GM19035 (cell line): ENCODE results near the gene SCG3.

Experiments
- ATAC-seq: cut with Tn5 transposase; IDR thresholded peaks from one replicate; pipeline ENCODE4 v1.9.1; 2021; ENCODE audit not compliant: unreplicated experiment

Gene SCG3

DNA sequence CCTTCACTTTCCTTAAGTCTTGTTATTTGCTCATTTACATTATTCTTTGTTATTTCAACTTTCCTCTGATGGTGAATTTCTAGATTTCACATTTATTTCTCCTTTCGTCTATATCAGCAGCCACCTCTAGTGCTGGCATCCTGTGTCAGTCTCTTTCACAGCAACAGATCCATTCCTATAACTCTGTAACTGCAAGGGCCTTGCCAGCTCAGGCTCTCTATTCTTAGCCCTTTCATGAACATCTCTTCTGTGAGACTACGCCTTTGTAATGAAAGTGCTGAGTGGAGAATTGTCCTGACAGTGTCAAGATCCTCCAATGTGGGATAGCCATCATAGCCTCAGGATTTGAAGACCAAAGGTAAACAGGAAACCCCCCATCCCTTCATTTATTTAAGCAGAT is 3.9 kb upstream of the SCG3 start:
- no peak for ATAC-seq

DNA sequence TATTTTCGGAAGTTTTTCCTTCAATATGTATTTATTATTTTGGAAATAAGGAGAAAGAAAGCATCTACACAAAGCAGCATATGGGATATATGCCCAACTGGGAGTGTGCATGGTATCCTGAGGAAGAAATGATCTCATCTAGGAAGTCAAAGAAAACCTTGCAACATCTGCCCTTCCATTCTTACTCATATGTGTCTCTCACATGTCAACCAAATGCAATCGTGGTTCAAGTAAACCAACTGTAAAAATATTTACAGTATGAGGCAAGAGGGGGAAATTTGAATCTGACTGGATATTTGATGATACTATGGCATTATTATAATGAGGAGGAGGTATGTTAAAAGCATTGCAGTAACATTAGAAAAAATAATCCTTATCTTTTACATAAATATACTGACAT is 3.2 kb upstream of the SCG3 start:
- no peak for ATAC-seq

DNA sequence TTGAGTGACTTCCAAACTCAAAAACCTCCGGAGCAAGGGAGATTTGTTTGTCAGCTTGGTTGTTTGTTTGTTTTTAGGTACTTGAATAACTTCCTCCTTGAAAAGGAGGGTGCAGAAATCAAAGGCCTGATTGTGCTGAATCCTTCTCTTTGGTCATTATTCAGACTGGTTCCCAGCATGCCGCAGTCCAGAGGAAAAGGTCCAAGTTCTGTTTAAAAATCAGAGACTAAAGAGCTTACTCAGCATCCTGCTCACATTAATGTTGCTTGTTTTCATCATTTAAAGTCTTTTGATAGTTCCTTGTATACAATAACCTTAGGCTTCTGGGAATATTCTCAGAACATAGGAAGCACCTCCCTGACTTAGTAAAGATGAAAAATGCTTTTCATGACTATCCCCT is 982 bp upstream of the SCG3 start:
- no peak for ATAC-seq

DNA sequence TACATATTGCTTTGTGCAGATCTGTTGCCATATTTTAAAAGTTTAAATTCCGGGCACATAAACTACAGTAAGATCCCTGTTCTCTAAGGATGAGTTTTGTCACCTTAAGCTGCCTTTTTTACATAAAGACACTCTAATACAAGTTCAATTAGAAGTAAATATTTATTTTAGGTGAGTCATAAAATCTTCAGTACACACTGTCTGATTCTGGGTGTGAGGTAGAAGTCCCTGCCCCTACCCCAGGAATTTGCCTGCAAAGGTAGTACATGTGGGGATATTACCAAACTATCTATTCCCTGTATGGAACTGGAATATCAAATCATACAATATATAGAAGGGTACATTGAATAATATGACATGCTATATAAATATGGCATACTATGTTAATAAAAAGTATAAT is 6.3 kb downstream of the SCG3 start:
- ATAC-seq, result no peak

DNA sequence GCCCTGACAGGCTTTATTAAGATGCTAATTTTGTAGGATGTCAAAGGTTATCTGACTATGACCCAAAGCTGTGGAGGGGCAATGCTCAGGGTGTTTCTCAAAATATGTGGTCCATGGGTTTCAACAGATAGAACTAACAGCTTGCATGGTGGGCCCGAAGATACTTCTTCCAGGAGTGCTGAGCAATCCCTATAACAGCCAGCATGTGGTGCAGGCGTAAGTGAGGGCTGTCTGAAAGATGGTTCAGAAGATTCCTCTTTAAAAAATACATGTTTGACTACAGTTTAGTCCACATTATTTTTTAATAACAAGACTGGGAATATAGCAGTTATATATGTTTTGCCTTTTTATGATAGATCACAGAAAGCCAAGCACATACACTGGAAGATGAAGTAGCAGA is 7.6 kb downstream of the SCG3 start:
- ATAC-seq, result no peak

DNA sequence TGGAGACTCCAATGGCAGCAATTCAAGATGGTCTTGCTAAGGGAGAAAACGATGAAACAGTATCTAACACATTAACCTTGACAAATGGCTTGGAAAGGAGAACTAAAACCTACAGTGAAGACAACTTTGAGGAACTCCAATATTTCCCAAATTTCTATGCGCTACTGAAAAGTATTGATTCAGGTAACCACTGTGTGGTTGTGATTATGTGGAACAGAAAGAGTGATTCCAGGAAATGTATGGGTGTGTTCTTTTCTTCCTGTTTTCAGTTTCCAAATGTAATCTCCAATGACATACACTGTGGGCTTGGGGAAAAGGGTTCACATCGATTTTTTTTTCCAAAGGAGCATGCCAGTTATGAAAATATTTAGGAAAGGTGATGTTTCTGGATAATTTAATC is 10.9 kb downstream of the SCG3 start:
- ATAC-seq, result no peak

DNA sequence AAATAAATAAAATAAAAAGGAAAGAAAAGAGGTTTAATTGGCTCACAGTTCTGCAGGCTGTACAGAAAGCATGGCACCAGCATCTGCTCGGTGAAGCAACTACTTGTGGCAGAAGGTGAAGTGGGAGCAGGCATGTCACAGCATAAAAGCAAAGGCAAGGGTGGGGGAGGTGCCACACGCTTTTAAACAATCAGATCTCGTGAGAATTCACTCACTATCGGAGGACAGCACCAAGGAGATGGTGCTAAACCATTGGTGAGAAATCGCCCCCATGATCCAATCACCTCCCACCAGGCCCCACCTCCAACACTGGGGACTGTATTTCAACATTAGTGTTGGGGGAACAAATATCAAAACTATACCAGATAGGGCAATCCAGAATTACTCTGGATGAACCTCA is 15.3 kb downstream of the SCG3 start:
- ATAC-seq, result no peak

DNA sequence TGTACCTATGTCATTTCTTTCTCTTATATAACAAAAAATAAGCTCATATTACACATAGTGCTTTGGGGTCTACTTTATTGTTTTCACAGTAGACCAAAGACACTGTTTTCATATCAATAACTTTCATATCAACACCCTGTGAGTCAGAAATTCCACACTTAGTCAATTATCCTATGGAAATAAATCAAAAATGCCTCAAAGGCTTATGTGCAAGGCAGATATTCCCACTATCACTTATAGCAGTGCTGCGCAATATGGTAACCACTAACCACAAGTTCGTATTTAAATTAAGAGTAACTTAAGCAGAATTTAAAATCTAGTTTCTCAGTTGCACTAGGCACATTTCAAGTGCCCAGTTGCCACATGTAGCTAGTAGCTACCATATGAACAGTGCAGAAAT is 15.9 kb downstream of the SCG3 start:
- ATAC-seq, result no peak

DNA sequence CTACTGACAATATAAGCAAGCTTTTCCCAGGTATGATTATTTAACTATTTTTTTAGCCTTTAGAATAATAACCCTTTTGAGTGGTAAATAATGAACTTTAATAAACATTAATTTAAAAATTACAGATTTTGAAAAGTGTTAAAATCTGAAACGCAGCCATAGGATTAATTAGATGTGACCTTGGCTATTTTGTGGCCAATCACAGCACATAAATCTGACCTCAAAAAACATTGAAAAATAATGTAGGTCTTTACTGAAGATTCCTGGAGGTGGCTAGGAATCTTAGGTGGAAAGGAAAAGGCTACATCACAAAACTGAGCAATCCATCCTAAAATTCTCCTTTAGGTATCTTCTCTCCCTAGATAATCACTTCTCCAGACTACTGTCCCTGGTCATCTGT is 18.1 kb downstream of the SCG3 start:
- no peak for ATAC-seq

DNA sequence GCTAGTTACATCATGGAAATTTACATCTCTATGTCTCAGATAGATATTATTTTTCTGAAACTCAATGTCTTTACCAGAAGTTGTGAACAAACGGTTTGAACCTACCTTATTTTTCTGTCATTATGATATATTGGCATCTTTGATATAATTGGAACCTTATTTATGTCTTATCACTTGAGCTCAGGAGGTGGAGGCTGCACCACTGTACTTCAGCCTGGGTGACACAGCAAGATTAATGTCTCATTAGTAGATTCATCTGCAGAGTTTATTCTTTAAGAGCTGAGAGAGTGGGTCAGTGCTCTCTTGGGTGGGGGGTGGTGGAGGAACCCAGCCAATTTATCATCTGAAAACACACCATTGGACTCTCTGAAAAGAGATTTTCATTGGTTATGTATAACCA is 21.4 kb downstream of the SCG3 start:
- no peak for ATAC-seq

DNA sequence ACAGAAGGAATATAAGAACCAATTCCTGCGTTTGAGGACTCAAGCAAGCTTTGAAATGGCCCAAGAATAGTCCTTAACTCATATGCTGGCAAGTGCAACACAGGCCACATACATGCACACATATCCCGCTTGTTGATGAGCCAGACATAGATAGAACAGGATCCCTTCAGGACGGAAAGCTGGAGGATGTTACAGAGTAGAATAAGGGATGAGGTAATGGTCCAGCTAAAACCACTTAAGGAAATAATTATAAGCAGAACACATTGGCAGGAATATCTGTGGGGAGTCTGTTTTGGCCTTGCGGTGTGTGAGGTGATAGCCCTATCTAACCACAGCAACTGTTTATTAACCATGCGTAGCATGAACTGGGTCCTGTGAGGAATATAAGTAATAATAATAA is 25.0 kb downstream of the SCG3 start:
- no peak for ATAC-seq

DNA sequence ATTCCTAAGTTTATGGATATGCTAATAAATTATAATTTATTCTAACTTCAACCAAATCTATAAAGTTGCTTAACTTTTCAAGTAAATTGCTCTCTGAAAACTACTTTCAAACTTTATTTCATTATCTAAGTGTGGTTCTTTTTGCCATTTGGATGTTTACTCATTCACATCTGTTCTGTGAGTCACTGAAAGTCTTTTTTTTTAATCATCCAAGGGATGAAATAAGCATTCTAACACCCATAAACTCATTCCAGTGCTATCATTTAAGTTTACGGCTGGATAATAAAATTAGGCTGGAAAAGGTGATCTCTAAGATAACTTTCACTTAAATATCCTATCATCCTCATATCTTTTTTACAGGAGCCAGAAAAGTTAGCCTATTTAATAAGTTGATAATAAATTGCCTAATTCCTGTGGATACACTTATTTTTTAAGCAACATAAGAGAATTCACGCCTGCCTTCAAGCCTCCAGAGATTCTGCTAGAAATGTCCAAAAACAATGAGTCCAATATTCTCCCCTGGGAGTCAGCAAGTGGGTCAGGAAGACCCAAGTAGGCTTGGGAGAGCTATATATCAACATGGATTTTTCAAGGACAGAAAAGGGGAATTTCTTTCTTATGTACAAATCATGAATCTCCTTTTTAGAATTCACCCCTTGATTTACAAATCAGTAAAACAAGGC is 25.8 kb downstream of the SCG3 start:
- ATAC-seq, result no peak

DNA sequence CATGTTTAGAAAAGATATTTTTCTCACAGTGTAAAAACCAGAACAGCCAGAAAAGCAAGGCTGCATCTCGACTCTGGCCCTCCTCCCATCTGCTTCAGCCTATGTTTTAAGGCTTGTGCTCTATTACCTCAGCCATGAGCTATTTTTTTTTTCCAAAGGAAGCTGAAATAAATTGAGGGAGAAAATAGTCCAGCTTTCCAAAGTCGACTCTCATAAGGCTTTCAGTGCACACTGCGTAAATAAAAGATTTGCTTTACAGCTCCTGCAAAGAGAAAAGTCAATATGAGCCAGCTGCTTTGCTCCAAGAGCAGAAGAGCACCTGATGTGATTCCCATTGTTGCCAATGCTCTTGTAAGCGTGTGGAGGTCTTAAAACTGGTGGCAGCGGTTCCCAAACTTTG is 26.7 kb downstream of the SCG3 start:
- no peak for ATAC-seq

DNA sequence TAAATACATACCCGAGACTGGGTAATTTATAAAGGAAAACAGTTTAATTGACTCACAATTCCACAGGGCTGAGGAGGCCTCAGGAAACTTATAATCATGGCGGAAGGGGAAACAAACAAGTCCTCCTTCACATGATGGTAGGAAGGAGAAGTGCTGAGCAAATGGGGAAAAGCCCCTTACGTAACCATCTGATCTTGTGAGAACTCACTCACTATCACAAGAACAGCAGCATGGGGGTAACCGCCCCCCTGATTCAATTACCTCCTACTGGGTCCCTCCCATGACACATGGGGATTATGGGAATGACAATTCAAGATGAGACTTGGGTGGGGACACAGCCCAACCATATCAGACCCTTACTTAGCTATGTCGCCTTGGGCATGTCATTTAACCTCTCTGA is 27.7 kb downstream of the SCG3 start:
- ATAC-seq, result no peak

DNA sequence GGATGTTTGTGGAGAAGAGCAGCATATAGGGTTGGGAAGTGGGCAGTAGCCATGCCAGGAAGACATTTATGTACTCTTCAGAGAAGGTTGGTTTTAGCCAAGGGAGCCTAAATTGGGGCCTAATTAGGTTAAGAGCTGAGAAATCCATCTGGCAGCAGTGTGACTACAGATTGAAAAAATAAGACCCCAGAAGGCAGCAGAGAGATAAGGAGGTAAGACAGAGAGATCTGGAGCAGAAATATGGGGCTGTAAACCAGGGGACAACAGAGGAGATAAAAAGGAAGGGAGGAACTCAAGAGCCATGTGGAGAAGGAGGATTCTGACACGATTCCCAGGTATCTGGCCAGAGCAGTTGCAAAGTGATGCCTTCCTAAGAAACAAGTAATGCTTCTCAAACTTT is 32.9 kb downstream of the SCG3 start:
- no peak for ATAC-seq

DNA sequence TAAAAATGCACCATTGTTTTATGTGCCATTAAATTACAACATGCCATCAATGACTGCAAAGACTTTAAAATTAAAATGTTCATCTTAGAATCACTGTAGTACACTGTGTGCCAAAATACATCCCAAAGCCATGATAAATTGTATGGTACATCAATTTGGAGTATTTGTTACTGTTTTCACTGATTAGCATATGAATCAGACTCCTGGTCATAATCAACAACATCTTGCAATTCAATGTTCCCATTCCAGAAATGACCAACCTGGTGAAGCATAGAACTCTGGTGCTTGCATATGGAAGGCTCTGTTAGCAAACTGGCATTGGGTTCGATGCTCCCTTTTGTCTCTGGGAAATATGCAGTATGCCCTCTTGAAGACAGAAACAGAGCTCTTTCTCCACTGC is 33.6 kb downstream of the SCG3 start:
- ATAC-seq, result no peak

DNA sequence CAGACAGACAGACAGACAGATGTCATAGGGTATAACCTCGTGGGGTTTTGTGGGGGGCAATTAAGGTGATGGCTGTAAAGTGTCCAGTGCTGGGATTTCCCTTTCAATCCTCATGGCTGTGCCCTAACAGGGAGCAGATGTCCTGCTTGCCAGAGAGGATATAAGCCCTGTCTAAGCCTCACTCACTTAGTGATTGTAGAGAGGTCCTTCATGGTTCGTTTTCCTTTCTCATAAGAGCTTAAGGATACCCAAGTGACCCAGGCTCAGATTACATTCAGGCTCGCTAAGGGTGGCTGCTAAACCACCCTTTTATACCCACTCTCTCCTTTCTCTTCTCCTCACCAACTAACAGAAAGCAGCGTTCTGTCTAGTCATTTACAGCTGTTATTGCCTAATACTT is 36.9 kb downstream of the SCG3 start:
- ATAC-seq, result no peak

DNA sequence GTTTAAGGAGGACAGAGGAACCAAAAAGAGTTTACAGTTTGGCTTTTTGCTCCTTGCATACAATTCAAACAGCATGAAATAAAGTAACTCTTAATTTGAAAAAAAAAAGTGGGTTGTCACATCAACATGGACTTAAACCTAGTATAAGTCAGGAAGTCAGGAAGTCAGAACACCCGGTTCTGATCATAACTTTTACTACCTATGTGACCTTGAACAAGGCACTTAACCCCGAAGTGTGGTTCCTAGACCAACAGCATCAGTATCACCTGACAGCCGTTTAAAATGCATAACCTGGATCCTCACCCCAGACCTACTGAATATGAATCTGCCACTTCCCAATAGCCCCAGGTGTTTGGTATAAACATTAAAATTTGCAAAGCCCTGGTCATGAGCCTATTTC is 37.4 kb downstream of the SCG3 start:
- no peak for ATAC-seq

DNA sequence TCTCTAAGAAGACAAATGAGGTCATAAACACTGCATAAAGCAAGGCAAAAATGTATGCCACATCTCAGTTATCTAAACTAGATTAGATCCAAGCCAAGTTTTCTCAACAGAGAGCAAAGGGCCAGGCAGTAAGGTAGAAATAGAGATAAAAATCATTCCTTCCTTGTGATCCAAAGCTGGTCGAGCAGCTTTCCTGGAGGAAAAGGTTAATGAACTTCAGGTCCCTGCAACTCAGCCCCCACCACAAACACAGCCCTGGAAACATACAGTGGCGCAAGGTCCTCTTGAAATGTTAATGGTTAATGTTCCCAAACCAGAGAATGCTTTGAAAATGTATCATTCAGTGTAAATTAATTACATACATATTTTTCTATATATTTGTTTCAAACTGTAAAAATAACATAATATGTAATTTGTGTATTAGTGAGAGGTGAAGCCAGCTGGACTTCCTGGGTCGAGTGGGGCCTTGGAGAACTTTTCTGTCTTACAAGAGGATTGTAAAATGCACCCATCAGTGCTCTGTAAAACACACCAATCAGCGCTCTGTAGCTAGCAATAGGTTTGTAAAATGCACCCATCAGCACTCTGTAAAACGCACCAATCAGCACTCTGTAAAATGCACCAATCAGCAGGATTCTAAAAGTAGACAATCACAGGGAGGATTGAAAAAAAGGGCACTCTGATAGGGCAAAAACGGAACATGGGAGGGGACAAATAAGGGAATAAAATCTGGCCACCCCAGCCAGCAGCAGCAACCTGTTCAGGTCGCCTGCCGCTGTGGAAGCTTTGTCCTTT is 39.1 kb downstream of the SCG3 start:
- no peak for ATAC-seq

DNA sequence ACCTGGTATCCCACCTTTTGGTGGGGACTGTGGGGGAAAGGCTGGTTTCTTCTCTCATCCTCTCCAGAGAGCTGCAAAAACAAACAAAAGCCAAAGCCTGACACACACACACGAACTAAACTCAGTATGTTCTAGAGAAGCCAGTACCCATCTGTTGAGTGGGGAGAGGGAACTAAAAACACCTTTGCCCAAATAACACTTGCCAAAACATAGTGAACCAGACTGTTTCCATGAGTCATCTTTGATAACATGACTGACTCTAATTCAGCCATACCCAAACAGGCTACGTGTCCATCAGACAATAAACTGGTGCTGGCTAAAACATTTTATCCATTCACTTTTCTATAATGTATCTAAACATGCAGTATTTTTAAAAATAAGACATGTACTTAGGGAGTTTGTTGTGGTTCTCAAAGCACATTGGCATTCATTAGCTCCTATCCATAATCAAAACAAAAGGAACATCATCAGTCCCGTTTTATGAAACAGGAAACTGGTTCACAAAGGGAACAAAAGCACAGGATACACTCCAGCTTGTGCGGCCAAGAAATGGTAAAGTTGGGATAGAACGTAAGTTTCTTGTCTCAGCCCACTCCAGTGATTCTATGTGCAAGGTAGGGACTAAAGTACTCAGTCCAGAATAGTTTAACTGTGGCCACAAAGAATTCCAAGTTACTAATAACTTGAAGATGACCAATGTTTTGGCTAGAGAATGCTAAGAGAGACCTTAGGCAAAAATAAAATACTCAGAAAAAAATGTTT is 40.1 kb downstream of the SCG3 start:
- no peak for ATAC-seq

DNA sequence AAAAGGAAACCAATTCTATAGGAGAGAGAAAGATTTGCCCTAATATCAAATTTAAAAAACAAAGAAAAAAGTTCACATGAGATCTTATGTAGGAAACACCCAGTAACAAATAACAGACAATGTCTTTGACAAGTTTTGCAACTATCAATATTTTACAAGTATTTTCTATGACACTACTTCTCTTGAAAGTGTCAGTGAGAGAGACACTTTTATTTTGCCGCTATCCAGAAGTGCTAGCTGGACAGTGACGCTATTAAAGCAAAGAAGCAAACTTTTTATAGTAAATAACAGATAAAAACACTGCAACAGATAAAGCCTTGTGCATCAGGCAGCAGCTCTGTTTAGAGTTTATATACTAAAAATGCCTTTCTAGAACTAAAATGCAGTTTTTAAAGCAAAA is 42.9 kb downstream of the SCG3 start:
- ATAC-seq, result no peak

DNA sequence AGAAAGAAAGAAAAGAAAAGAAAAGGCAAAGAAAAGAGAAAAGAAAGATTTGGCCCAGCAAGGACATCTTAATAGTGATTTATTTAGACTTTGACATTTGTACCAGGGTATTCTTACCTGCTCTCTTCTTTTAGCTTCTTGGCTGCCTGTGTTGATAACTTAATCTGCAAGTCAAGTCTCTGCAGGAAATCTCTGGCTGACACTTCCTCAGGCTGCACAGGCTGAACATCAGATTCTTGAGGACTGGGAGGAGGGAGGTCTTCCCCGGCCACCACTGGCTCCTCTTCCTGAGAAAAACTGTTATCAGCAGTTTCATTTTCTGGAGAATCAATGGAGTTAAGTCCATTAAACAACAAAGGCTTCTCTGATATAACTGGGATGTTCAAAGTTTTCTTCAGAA is 43.4 kb downstream of the SCG3 start:
- no peak for ATAC-seq
